IMR-90 (cell line): ENCODE results near the gene C10orf90. TPM values are rescaled to one million over a fixed set of nuclear protein-coding genes. Genes with fewer than 3 reads are reported as not detected.

ENCODE experiments used
- ATAC-seq: fragments of 200-7000 bp; cut with Tn5 transposase; 2 replicates; pipeline ENCODE4 v1.9.1; 2020; ENCODE audit warnings: low read depth, mild to moderate bottlenecking, moderate library complexity
- BruUV-seq: library from RNA; stranded (reverse); fragments of 400-500 nt; replicated peaks from 2 replicates; lab custom pipeline; 2021; lab: Mats Ljungman, UMichigan
- CTCF ChIA-PET: fragments of 300-600 bp; formaldehyde crosslinking; extraction: SDS; loops from one replicate; lab custom pipeline; 2021; ENCODE audit warnings: antibody characterized with exemption; lab: Yijun Ruan, JAX
- POLR2A ChIA-PET: fragments of 300-600 bp; sonication (Branson Sonifier 250); formaldehyde crosslinking; loops from one replicate; lab custom pipeline; 2022; ENCODE audit warnings: antibody characterized with exemption; ENCODE audit not compliant: unreplicated experiment; lab: Charles Lee
- DNase-seq: peaks from one replicate; pipeline ENCODE4 v3.0.0; 2013
- H2AFZ ChIP-seq: replicated peaks from 2 replicates; pipeline ENCODE3; 2013; ENCODE audit warnings: low read length, mild to moderate bottlenecking; ENCODE audit not compliant: poor library complexity
- H2AK5ac ChIP-seq: 2 replicates; pipeline ENCODE4 v1.6.1; 2013; ENCODE audit warnings: low read depth, low read length, inconsistent platforms
- H2AK9ac ChIP-seq: replicated peaks from 2 replicates; pipeline ENCODE3; 2013; ENCODE audit warnings: mild to moderate bottlenecking, low read depth, low read length, moderate library complexity; ENCODE audit not compliant: poor library complexity
- H2BK120ac ChIP-seq: 2 replicates; pipeline ENCODE4 v1.6.1; 2013; ENCODE audit warnings: low read depth, low read length, inconsistent platforms
- H2BK15ac ChIP-seq: 3 replicates; pipeline ENCODE4 v1.6.1; 2013; ENCODE audit warnings: low read depth, low read length, inconsistent platforms
- H2BK20ac ChIP-seq: 2 replicates; pipeline ENCODE4 v1.6.1; 2013; ENCODE audit warnings: low read depth, mild to moderate bottlenecking, inconsistent platforms, low read length, moderate library complexity
- H2BK5ac ChIP-seq: 2 replicates; pipeline ENCODE4 v1.6.1; 2013; ENCODE audit warnings: mild to moderate bottlenecking, low read depth, low read length, inconsistent platforms; ENCODE audit not compliant: poor library complexity, severe bottlenecking
- H3K14ac ChIP-seq: replicated peaks from 2 replicates; pipeline ENCODE4 v1.6.1; 2013; ENCODE audit warnings: low read depth, low read length, inconsistent platforms
- H3K18ac ChIP-seq: 2 replicates; pipeline ENCODE4 v1.6.1; 2013; ENCODE audit warnings: low read depth, low read length, control low read depth
- H3K23ac ChIP-seq: 2 replicates; pipeline ENCODE4 v1.6.1; 2013; ENCODE audit warnings: low read depth, low read length, inconsistent platforms
- H3K27ac ChIP-seq: 2 replicates; pipeline ENCODE4 v1.5.1; 2013; ENCODE audit warnings: mild to moderate bottlenecking, control low read depth, low read length; ENCODE audit not compliant: insufficient read depth
- H3K27me3 ChIP-seq: 2 replicates; pipeline ENCODE4 v1.6.1; 2013; ENCODE audit warnings: low read length; ENCODE audit not compliant: control insufficient read depth, insufficient read depth
- H3K36me3 ChIP-seq: 2 replicates; pipeline ENCODE4 v1.6.1; 2013; ENCODE audit warnings: low read length, mixed read lengths; ENCODE audit not compliant: control insufficient read depth, insufficient read depth
- H3K4ac ChIP-seq: 2 replicates; pipeline ENCODE4 v1.6.1; 2013; ENCODE audit warnings: low read depth, low read length, inconsistent platforms
- H3K4me1 ChIP-seq: 2 replicates; pipeline ENCODE4 v1.6.1; 2013; ENCODE audit warnings: low read length, mixed read lengths; ENCODE audit not compliant: control insufficient read depth, insufficient read depth
- H3K4me2 ChIP-seq: 2 replicates; pipeline ENCODE4 v1.6.1; 2013; ENCODE audit warnings: low read depth, mild to moderate bottlenecking, control low read depth, low read length, moderate library complexity
- H3K4me3 ChIP-seq: 2 replicates; pipeline ENCODE4 v1.5.1; 2013; ENCODE audit warnings: low read depth, mild to moderate bottlenecking, control low read depth, low read length, moderate library complexity; ENCODE audit not compliant: insufficient read depth
- H3K56ac ChIP-seq: 2 replicates; pipeline ENCODE4 v1.6.1; 2013; ENCODE audit warnings: low read length, inconsistent platforms; ENCODE audit not compliant: insufficient read depth; ENCODE audit errors: extremely low read depth
- H3K79me1 ChIP-seq, 2 experiments: 2 replicates each; pipeline ENCODE4 v1.6.1; 2013; ENCODE audit warnings: low read length in 2 of 2, inconsistent platforms in 1 of 2, low read depth in 1 of 2
- H3K9ac ChIP-seq: 2 replicates; pipeline ENCODE4 v1.6.1; 2013; ENCODE audit warnings: low read depth, low read length, control low read depth
- H3K9me1 ChIP-seq: 2 replicates; pipeline ENCODE4 v1.6.1; 2013; ENCODE audit warnings: low read length, inconsistent platforms; ENCODE audit not compliant: insufficient read depth
- H3K9me3 ChIP-seq: 2 replicates; pipeline ENCODE4 v1.6.1; 2013; ENCODE audit warnings: low read length; ENCODE audit not compliant: control insufficient read depth, insufficient read depth
- H4K20me1 ChIP-seq: 2 replicates; pipeline ENCODE4 v1.6.1; 2013; ENCODE audit warnings: low read length, inconsistent platforms; ENCODE audit not compliant: insufficient read depth
- H4K5ac ChIP-seq: 2 replicates; pipeline ENCODE4 v1.6.1; 2013; ENCODE audit warnings: mild to moderate bottlenecking, low read depth, low read length, control low read depth
- H4K8ac ChIP-seq, 2 experiments: 2 replicates each; pipeline ENCODE4 v1.6.1; 2013; ENCODE audit warnings: low read depth in 2 of 2, low read length in 2 of 2, control low read depth in 1 of 2, inconsistent platforms in 1 of 2
- H4K91ac ChIP-seq: 2 replicates; pipeline ENCODE4 v1.6.1; 2013; ENCODE audit warnings: low read depth, low read length, inconsistent platforms; ENCODE audit not compliant: insufficient read depth
- BHLHE40 ChIP-seq: fragments of 150-350 bp; IDR thresholded peaks from 2 replicates; pipeline ENCODE4 v1.6.1; 2016; ENCODE audit warnings: mild to moderate bottlenecking, low read depth, low read length
- CHD1 ChIP-seq: IDR thresholded peaks from 2 replicates; pipeline ENCODE4 v1.6.1; 2012; ENCODE audit warnings: low read depth, low read length, improper control_type of control experiment
- ELK1 ChIP-seq: fragments of 150-350 bp; IDR thresholded peaks from 2 replicates; pipeline ENCODE4 v1.6.1; 2016; ENCODE audit warnings: low read depth, mild to moderate bottlenecking, low read length, moderate library complexity, borderline replicate concordance
- FOS ChIP-seq: fragments of 150-350 bp; IDR thresholded peaks from 2 replicates; pipeline ENCODE4 v1.6.1; 2016; ENCODE audit warnings: low read depth, low read length
- MAFK ChIP-seq: IDR thresholded peaks from 2 replicates; pipeline ENCODE4 v1.6.1; 2012; ENCODE audit warnings: low read depth, low read length, improper control_type of control experiment
- MAZ ChIP-seq: IDR thresholded peaks from 2 replicates; pipeline ENCODE4 v1.6.1; 2012; ENCODE audit warnings: low read depth, mild to moderate bottlenecking, low read length, improper control_type of control experiment, moderate library complexity, borderline replicate concordance
- MXI1 ChIP-seq: IDR thresholded peaks from 2 replicates; pipeline ENCODE4 v1.6.1; 2012; ENCODE audit warnings: low read depth, mild to moderate bottlenecking, low read length, moderate library complexity, borderline replicate concordance
- NFE2L2 ChIP-seq: fragments of 150-350 bp; IDR thresholded peaks from 2 replicates; pipeline ENCODE4 v1.6.1; 2016; ENCODE audit warnings: low read depth, mild to moderate bottlenecking, low read length
- POLR2A ChIP-seq: IDR thresholded peaks from 2 replicates; pipeline ENCODE4 v1.6.1; 2012; ENCODE audit warnings: mild to moderate bottlenecking, low read depth, low read length
- RAD21 ChIP-seq: IDR thresholded peaks from 2 replicates; pipeline ENCODE4 v1.6.1; 2012; ENCODE audit warnings: low read length, improper control_type of control experiment
- RFX5 ChIP-seq: IDR thresholded peaks from 2 replicates; pipeline ENCODE4 v1.8.0; 2012; ENCODE audit warnings: low read depth, mild to moderate bottlenecking, low read length, moderate library complexity
- SMC3 ChIP-seq: fragments of 150-350 bp; IDR thresholded peaks from 2 replicates; pipeline ENCODE4 v1.6.1; 2016; ENCODE audit warnings: low read depth, mild to moderate bottlenecking, antibody characterized with exemption, low read length, moderate library complexity
- USF2 ChIP-seq: fragments of 150-350 bp; IDR thresholded peaks from 2 replicates; pipeline ENCODE4 v1.6.1; 2017; ENCODE audit warnings: mild to moderate bottlenecking, antibody characterized with exemption, low read length, low read depth
- WGBS, 2 experiments: methylation state at CpG; one replicate each; pipeline versions ENCODE4 v1.1.5 to v1.1.7; 2013; ENCODE audit warnings: missing lambda C conversion rate in 2 of 2; ENCODE audit not compliant: insufficient read length in 1 of 2; ENCODE audit errors: extremely low coverage in 2 of 2; 5-methylcytosine and 5-hydroxymethylcytosine counted together
- dilution Hi-C: fragments of 300-500 bp; cut with HindIII; formaldehyde crosslinking; loops from one replicate; pipeline ENCODE4 v1.14.3; 2018; ENCODE audit warnings: low sequenced_read_pairs; ENCODE audit not compliant: unreplicated experiment
- in situ Hi-C: fragments of 300-500 bp; cut with MboI; formaldehyde crosslinking; loops from 3 replicates; pipeline ENCODE4 v1.14.3; 2019; ENCODE audit warnings: low sequenced_read_pairs, inconsistent platforms, mixed read lengths
- intact Hi-C: fragments of 100-400 bp; cut with micrococcal nuclease; formaldehyde crosslinking; loops from 2 replicates; pipeline ENCODE4 v1.10.0; 2022
- polyA plus RNA-seq, 3 experiments: library from polyadenylated mRNA; depleted of rRNA; stranded (reverse); fragments of >200 nt; gene quantifications; 2 replicates each; pipeline ENCODE4 v1.2.3, GENCODE V29; 2012; ENCODE audit warnings: low replicate concordance in 1 of 3
- total RNA-seq: library from RNA; depleted of rRNA; stranded (reverse); fragments of >200 nt; gene quantifications from 2 replicates; pipeline ENCODE4 v1.2.3, GENCODE V29; 2012

Gene C10orf90
- total and polyA plus RNA-seq, 2 of the 4 experiments (the other 2 are of a cell fraction), result 0.05 to 0.18 TPM

DNA sequence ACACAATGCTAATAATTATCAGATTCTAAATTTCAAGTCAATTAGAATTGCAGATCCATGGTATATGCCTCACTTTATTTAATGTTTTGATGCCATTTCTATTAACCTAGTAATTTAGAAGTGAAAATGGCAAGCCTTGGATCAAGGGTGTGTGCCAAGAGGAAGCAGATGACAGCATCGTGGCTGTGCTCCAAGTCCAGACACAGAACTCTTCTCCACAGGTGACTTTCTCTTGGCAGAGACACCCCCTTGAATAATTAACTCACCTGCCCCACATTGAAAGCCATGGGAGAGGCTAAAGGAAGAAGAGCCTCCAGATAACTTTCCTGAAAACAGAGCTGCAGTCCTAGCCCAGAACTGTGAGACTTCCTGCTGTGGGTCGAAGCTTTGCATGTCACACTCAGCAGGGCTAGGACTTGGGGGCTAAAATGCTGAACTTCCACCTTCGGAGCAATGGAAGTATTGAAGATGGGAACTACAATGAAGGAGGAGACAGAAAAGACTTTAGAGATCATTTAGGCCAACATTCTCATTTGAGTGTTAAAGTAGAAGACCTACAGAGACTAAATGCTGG lies 996 bp upstream of the C10orf90 start:
- Histone ChIP-seq H3K9ac (no peak overlapping the region), H4K8ac (no peak overlapping the region), H3K14ac (no peak overlapping the region), H2AFZ (no peak overlapping the region), H4K20me1 (no peaks in the 10 kb centered on the region), H3K9me3 (no peaks in the 10 kb centered on the region; the same call in 1 of the 2 replicates), H2BK120ac (no peak overlapping the region), H4K91ac (no peak overlapping the region), H3K79me1 (no peaks in the 10 kb centered on the region), H3K4me2 (no peak overlapping the region), H3K36me3 (no peaks in the 10 kb centered on the region), H3K27me3 (no peaks in the 10 kb centered on the region), H3K56ac (no peak overlapping the region), H3K4me3 (no peak overlapping the region), H3K4ac (no peak overlapping the region), H3K18ac (no peak overlapping the region), H2BK5ac (no peak overlapping the region), H2BK15ac (no peak overlapping the region), H3K9me1 (no peaks in the 10 kb centered on the region), H2AK5ac (no peak overlapping the region), H2AK9ac (no peak overlapping the region), H2BK20ac (no peak overlapping the region), H3K23ac (no peak overlapping the region), H4K5ac (no peak overlapping the region), H3K4me1 (no peaks in the 10 kb centered on the region), H3K27ac (no peak overlapping the region)
- DNase-seq (no peak), ATAC-seq (no peak)
- ChIA-PET CTCF (no interaction called here), POLR2A (no interaction called here)
- no CpG with 5 or more reads among the region's 3 CpGs for WGBS, 2 experiments
- no TSS peak for BruUV-seq
- dilution Hi-C loops, result no loop called here
- in situ Hi-C loops, result no loop called here
- intact Hi-C loops, result no loop called here
- TF ChIP-seq RAD21 (no peak), MAFK (no peak), FOS (no peak), RFX5 (no peak), NFE2L2 (no peak), USF2 (no peak), POLR2A (no peak), MAZ (no peak), ELK1 (no peak), SMC3 (no peak), CHD1 (no peak), BHLHE40 (no peak), MXI1 (no peak)
